GM12878 (cell line): ENCODE data around the gene ACE. TPM values are rescaled to one million over a fixed set of nuclear protein-coding genes. Genes with fewer than 3 reads are reported as not detected.

Experiments used
- ATAC-seq: fragments of 200-7000 bp; cut with Tn5 transposase; 3 replicates; pipeline ENCODE4 v1.9.1; 2020; ENCODE audit warnings: mild to moderate bottlenecking, moderate library complexity
- BruUV-seq: library from RNA; stranded (reverse); fragments of 400-500 nt; replicated peaks from 2 replicates; lab custom pipeline; 2021; lab: Mats Ljungman, UMichigan
- CTCF ChIA-PET: fragments of 300-600 bp; sonication (Branson Sonifier 250); formaldehyde crosslinking; extraction: SDS; loops from one replicate; lab custom pipeline; 2021; ENCODE audit warnings: inconsistent platforms; lab: Yijun Ruan, JAX
- POLR2A ChIA-PET: fragments of 350-600 bp; formaldehyde crosslinking; extraction: SDS; loops from one replicate; lab custom pipeline; 2021; ENCODE audit warnings: inconsistent platforms; lab: Charles Lee
- RAD21 ChIA-PET: fragments of 300-600 bp; sonication (Branson Sonifier 250); formaldehyde crosslinking; loops from one replicate; lab custom pipeline; 2023; ENCODE audit warnings: antibody characterized with exemption; ENCODE audit not compliant: unreplicated experiment; lab: Charles Lee
- SMC1A ChIA-PET: fragments of 300-600 bp; sonication (Branson Sonifier 250); formaldehyde crosslinking; loops from one replicate; lab custom pipeline; 2023; ENCODE audit not compliant: unreplicated experiment, uncharacterized antibody; lab: Charles Lee
- DNase-seq: peaks from one replicate; pipeline ENCODE4 v3.0.0-alpha.2; 2011; ENCODE audit warnings: low read depth, low spot score
- FAIRE-seq: peaks from 3 replicates; lab custom pipeline; 2011; peaks lifted over from hg19 to GRCh38; lab: Jason Lieb, UNC
- H2AFZ ChIP-seq: 2 replicates; pipeline ENCODE4 v1.6.0; 2011; ENCODE audit warnings: low read depth, low read length, control low read depth; ENCODE audit not compliant: control insufficient read depth
- H3K27ac ChIP-seq: 2 replicates; pipeline ENCODE4 v1.5.1; 2011; ENCODE audit warnings: control low read depth; ENCODE audit not compliant: control insufficient read depth, insufficient read depth
- H3K27me3 ChIP-seq, 2 experiments: replicated peaks in 1 of 2; 2 replicates each; pipeline versions ENCODE4 v1.6.0 to v1.6.1; 2011; ENCODE audit warnings: low read length in 1 of 2; ENCODE audit not compliant: control insufficient read depth in 2 of 2, insufficient read depth in 2 of 2
- H3K36me3 ChIP-seq, 2 experiments: 2 replicates each; pipeline ENCODE4 v1.5.1; 2011; ENCODE audit warnings: low read length in 1 of 2; ENCODE audit not compliant: control insufficient read depth in 2 of 2, insufficient read depth in 2 of 2
- H3K4me1 ChIP-seq: 2 replicates; pipeline ENCODE4 v1.6.1; 2011; ENCODE audit warnings: mild to moderate bottlenecking, low read length, moderate library complexity, mixed read lengths; ENCODE audit not compliant: control insufficient read depth, insufficient read depth
- H3K4me2 ChIP-seq: 2 replicates; pipeline ENCODE4 v1.6.0; 2011; ENCODE audit warnings: control low read depth; ENCODE audit not compliant: control insufficient read depth, insufficient read depth
- H3K4me3 ChIP-seq: fragments of 200-600 bp; sonication (generic); 2 replicates; pipeline ENCODE4 v1.5.1; 2016
- H3K79me2 ChIP-seq: 2 replicates; pipeline ENCODE4 v1.6.0; 2011; ENCODE audit warnings: low read length; ENCODE audit not compliant: control insufficient read depth, insufficient read depth
- H3K9ac ChIP-seq: 2 replicates; pipeline ENCODE4 v1.8.0; 2011; ENCODE audit warnings: low read length, control low read depth, mixed read lengths; ENCODE audit not compliant: control insufficient read depth, insufficient read depth
- H3K9me3 ChIP-seq: replicated peaks from 3 replicates; pipeline ENCODE4 v1.5.1; 2011; ENCODE audit warnings: mild to moderate bottlenecking, low read length; ENCODE audit not compliant: control insufficient read depth, insufficient read depth
- H4K20me1 ChIP-seq: 2 replicates; pipeline ENCODE4 v1.6.0; 2011; ENCODE audit not compliant: control insufficient read depth, insufficient read depth
- ETV6 ChIP-seq, 2 experiments: fragments of 450-650 bp in 1 of 2; IDR thresholded peaks in 1 of 2; conservative IDR thresholded peaks in 1 of 2; 2 replicates each; pipeline ENCODE4 v1.6.1; 2014; ENCODE audit warnings: antibody characterized with exemption in 1 of 2, borderline replicate concordance in 1 of 2, low read depth in 1 of 2, mild to moderate bottlenecking in 1 of 2, moderate library complexity in 1 of 2
- IKZF2 ChIP-seq, 2 experiments: fragments of 450-650 bp; IDR thresholded peaks; 2 replicates each; pipeline ENCODE4 v1.6.1; 2017; ENCODE audit warnings: mild to moderate bottlenecking in 2 of 2, moderate library complexity in 2 of 2
- NFIC ChIP-seq: IDR thresholded peaks from 2 replicates; pipeline ENCODE4 v1.6.1; 2012; ENCODE audit warnings: low read depth, mild to moderate bottlenecking, inconsistent platforms, low read length, moderate library complexity
- ZSCAN29 ChIP-seq: fragments of 450-650 bp; IDR thresholded peaks from 2 replicates; pipeline ENCODE4 v1.6.1; 2017; ENCODE audit warnings: mild to moderate bottlenecking, moderate library complexity
- WGBS: methylation state at CpG from one replicate; pipeline ENCODE4 v1.1.6; 2016; ENCODE audit warnings: low lambda C conversion rate; ENCODE audit not compliant: insufficient replicate concordance, insufficient coverage; ENCODE audit errors: missing lambda C conversion rate; 5-methylcytosine and 5-hydroxymethylcytosine counted together
- in situ Hi-C: fragments of 300-500 bp; cut with MboI; formaldehyde crosslinking; loops from 9 replicates; pipeline ENCODE4 v1.14.3; 2018; ENCODE audit warnings: mixed read lengths
- intact Hi-C: fragments of 100-400 bp; cut with micrococcal nuclease; formaldehyde crosslinking; loops from one replicate; pipeline ENCODE4 v1.14.2; 2022; ENCODE audit not compliant: unreplicated experiment
- polyA plus RNA-seq, 11 experiments: library from polyadenylated mRNA; depleted of rRNA in 4 of 11; unstranded in 6 of 11; stranded (reverse) in 5 of 11; fragments of >200 nt; fragmentation: Nextera tagmentation in 4 of 11; fragmentation: Illumina TruSeq in 1 of 11; extraction: Ambion mirVana in 4 of 11; extraction: Trizol in 1 of 11; gene quantifications; 1 replicate in 1 of 11; 2 replicates in 10 of 11; pipeline versions ENCODE4 v1.2.1 to v1.2.3, GENCODE V29; 2011 to 2016; ENCODE audit warnings: inconsistent platforms in 2 of 11, missing spikeins in 2 of 11, low read depth in 1 of 11
- total RNA-seq, 4 experiments: library from RNA; depleted of rRNA in 3 of 4; stranded (reverse); fragments of >200 nt in 3 of 4; fragmentation: Illumina TruSeq in 1 of 4; extraction: Trizol in 1 of 4; gene quantifications; 2 replicates each; pipeline versions ENCODE4 v1.2.1 to v1.2.3, GENCODE V29; 2013 to 2021
- TF ChIP-seq, protein P1 (sequence below): IDR thresholded peaks from 2 replicates; pipeline ENCODE4 v1.6.1; 2011; ENCODE audit warnings: mild to moderate bottlenecking, low read depth, low read length, moderate library complexity; ENCODE audit not compliant: insufficient replicate concordance

ACE gene
- total and polyA plus RNA-seq, 10 of the 15 experiments (the other 5 are each of a cell fraction or from before 2014, with no cell fraction given), result 0.46 TPM; not detected in 9

- Histone ChIP-seq H3K4me3 (no peak overlapping the region), H3K4me1 (no peaks in the 10 kb centered on the region; the same call in 1 of the 2 replicates), H3K9me3 (no peaks in the 10 kb centered on the region), H3K4me2 (peak overlapping the region; percentile 25; the same call in 1 of the 2 replicates), H3K36me3 (no peaks in the 10 kb centered on the region), H4K20me1 (no peaks in the 10 kb centered on the region), H2AFZ (no peak overlapping the region), H3K27me3 (no peaks in the 10 kb centered on the region), H3K79me2 (no peaks in the 10 kb centered on the region), H3K9ac (no peak overlapping the region), H3K27ac (no peak overlapping the region)
- WGBS, result 48% methylated on average over 8 of the region's 8 CpGs
- intact Hi-C loops (loop anchor here (5.0 kb wide), 1 partner anchor 38 kb away; the partner anchor contains the start of gene ACE), in situ Hi-C loops (loop anchor here (25.0 kb wide), 1 partner anchor 398 kb away; the partner anchor contains the start of genes FTSJ3, PSMC5 and SMARCD2)
- no peak for FAIRE-seq
- POLR2A ChIA-PET, result no interaction called here
- CTCF ChIA-PET, result interaction anchor here (1.7 to 7.7 kb wide), 4 partner anchors 13 to 172 kb away, joined by 5 to 43 read pairs (median 25); no protein-coding TSS in a partner anchor
- ATAC-seq, result no peak
- no peak for DNase-seq
- SMC1A ChIA-PET, result interaction anchor here (1.2 kb wide), 1 partner anchor 257 kb away, joined by 3 read pairs; no protein-coding TSS in a partner anchor
- no TSS peak for BruUV-seq
- RAD21 ChIA-PET, result interaction anchor here (1.2 kb wide), 1 partner anchor 14 kb away, joined by 4 read pairs; no protein-coding TSS in a partner anchor
- no peak for TF ChIP-seq ETV6 (conservative IDR thresholded peaks at IDR 0.05 in 1 of 2, IDR thresholded peaks at IDR 0.05 in 1 of 2; ENCODE audit: borderline replicate concordance in 1 of 2, low read depth in 1 of 2)
- TF ChIP-seq NFIC, result no peak
- TF ChIP-seq, protein P1, sequence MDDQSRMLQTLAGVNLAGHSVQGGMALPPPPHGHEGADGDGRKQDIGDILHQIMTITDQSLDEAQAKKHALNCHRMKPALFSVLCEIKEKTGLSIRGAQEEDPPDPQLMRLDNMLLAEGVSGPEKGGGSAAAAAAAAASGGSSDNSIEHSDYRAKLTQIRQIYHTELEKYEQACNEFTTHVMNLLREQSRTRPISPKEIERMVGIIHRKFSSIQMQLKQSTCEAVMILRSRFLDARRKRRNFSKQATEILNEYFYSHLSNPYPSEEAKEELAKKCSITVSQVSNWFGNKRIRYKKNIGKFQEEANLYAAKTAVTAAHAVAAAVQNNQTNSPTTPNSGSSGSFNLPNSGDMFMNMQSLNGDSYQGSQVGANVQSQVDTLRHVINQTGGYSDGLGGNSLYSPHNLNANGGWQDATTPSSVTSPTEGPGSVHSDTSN, result no peak
- TF ChIP-seq IKZF2 (IDR thresholded peaks at IDR 0.05), result peak in 1 of 2 experiments; percentile 22; a peak in 1 of 4 replicates
- no peak for TF ChIP-seq ZSCAN29
These were observed 37.2 kb upstream of the ACE start for GRCh38 chr17:63439687-63440086.
